SK-N-MC (cell line): ENCODE measurements around the gene PERM1.
"Not testable (repeated sequence)": the region's sequence is repeated elsewhere in the genome, so short reads cannot be mapped to it uniquely, and the experiment has no call there.

Source experiments
- EZH2 ChIP-seq: fragments of 200-600 bp; sonication (generic); IDR thresholded peaks from one replicate; pipeline ENCODE4 v1.6.1; 2017; ENCODE audit warnings: antibody characterized with exemption
- POLR2AphosphoS5 ChIP-seq: IDR thresholded peaks from 2 replicates; pipeline ENCODE4 v1.6.1; 2012; ENCODE audit warnings: mild to moderate bottlenecking, low read depth, low read length, borderline replicate concordance

DNA sequence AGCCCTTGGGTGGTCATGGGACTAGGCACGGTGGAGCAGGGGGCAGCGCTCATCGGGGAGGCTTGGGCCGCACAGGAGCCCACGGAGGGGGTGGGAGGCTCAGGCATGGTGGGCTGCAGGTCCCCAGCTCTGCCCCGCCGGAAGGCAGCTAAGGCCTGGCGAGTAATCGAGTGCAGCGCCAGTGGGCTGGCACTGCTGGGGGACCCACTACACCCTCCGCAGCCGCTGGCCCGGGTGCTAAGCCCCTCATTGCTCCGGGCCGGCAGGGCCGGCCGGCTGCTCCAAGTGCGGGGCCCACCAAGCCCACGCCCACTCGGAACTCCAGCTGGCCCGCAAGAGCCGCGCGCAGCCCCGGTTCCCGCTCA is 36.4 kb upstream of the PERM1 start:
- TF ChIP-seq POLR2AphosphoS5, EZH2: not testable (repeated sequence)
